Measurements from ENCODE around the gene IFNAR2.
"Not testable (repeated sequence)": the region's sequence is repeated elsewhere in the genome, so short reads cannot be mapped to it uniquely, and the experiment has no call there.

The IFNAR2 gene

DNA sequence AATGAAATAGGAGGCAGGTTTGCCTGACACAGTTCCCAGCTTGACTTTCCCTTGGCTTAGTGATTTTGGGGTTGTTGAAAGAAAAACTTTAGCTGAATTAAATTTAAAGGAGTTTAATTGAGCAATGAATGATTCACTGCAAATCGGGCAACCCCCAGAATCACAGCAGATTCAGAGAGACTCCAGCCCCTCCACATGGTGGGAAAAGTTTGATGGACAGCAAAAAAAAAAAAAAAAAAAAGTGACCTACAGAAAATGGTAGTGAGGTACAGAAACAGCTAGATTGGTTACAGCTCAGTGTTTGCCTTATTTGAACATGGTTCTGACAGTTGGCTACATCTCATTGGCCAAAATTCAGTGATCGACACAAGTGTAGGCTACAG, 12.6 kb upstream of the IFNAR2 start:
- no peak for DNase-seq (ENCODE audit: low read depth)

- no peak for DNase-seq (ENCODE audit: low read depth)
Observed at GRCh38 chr21:33219300-33219699, 10.4 kb upstream of the IFNAR2 start.

GRCh38 chr21:33219954-33220353, 9.8 kb upstream of the IFNAR2 start:
- DNase-seq (ENCODE audit: low read depth) = no peak

DNA sequence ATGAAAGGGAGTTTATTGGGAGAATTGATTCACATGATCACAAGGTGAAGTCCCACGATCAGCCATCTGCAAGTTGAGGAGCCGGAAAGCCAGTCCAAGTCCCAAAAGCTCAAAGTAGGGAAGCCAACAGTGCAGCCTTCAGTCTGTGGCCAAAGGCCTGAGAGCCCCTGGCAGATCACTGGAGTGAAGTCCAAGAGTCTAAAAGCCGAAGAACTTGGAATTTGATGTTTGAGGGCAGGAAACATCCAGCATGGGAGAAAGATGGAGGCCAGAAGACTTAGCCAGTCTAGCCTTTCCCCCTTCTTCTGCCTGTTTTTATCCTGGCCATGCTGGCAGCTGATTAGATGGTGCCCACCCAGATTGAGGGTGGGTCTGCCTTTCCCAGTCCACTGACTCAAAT, 4.4 kb upstream of the IFNAR2 start:
- not testable (repeated sequence) for DNase-seq (ENCODE audit: low read depth)

GRCh38 chr21:33228455-33228854, 1.3 kb upstream of the IFNAR2 start:
- DNase-seq (ENCODE audit: low read depth) = no peak

GRCh38 chr21:33229099-33229783, 497 bp upstream of the IFNAR2 start:
- no peak for DNase-seq (ENCODE audit: low read depth)

DNA sequence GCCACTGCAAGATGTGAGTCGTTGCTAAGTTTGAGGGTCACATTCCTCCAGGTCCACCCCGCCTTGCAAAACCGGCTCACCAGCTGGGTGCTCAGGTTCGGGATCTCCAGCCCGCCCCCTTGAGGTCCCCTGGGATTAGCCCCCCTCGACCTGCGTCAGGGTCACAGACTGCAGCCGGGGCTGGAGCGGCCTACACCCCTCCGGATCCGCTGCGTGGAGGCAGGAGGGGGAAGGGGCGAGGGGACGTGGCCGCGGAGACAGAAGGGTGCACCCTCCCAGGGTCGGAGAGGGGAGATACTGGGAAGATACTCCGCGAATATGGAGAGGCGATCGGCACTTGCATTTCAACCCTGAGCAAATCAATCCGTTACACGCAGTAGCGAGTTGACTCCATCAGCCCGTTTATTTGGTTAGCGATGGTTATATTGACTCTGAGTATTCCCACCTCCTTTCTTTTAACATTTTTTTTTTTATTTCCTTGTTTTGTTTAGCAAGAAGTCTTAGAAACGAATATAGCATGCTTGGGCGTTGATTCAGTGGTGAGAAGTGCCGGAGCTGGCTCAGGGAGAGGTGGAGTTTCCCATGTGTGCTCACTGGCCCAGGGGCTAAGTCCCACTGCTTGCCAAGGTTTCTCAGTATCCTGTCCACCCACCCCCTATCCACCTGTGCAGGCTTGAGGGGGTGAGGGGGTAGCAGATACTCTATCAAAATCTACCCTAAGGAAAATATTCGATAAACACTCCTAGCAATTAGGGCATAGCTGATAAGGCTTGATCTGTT, 997 bp downstream of the IFNAR2 start:
- DNase-seq (ENCODE audit: low read depth) = no peak

DNA sequence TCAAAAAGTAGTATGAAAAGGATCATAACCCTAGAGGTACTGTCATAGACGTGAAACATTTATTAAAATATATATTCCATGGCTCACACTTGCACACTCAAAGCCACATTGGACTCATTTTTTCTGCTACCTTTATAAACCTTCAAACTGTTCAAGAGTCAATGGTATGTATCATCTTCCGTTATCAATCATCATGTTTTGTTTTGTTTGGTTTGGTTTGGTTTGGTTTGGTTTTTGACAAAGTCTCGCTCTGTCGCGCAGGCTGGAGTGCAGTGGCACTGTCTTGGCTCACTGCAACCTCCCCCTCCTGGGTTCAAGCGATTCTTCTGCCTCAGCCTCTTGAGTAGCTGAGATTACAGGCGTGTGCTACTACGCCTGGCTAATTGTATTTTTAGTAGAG, 1.8 kb downstream of the IFNAR2 start:
- no peak for DNase-seq (ENCODE audit: low read depth)

GRCh38 chr21:33232291-33233034, 2.7 kb downstream of the IFNAR2 start:
- no peak for DNase-seq (ENCODE audit: low read depth)

GRCh38 chr21:33234635-33235520, 5.1 kb downstream of the IFNAR2 start:
- DNase-seq (ENCODE audit: low read depth) = no peak

GRCh38 chr21:33236013-33236686, 6.4 kb downstream of the IFNAR2 start:
- DNase-seq (ENCODE audit: low read depth) = no peak

DNA sequence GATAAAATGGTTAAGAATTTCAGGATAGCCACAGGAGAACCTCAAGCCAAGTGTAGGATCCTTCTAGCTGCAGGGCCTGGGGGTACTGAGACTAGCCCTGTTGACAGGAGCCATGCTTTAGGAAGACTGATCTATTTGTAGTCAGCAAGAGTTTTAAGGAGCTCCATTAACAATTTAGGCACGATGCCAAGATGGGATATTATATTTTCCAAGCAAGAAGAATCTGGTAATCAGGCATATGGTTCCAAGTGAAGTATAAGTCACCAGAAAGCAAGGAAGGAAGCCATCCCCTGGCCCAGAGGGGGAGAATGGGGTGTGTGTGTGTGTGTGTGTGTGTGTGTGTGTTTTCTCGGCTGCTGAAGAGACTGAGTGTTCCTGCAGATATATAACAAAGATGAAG, 7.0 kb downstream of the IFNAR2 start:
- DNase-seq (ENCODE audit: low read depth) = no peak

- DNase-seq (ENCODE audit: low read depth) = no peak
Observed at GRCh38 chr21:33237486-33237885, 7.7 kb downstream of the IFNAR2 start.

GRCh38 chr21:33238146-33238545, 8.4 kb downstream of the IFNAR2 start:
- no peak for DNase-seq (ENCODE audit: low read depth)

DNA sequence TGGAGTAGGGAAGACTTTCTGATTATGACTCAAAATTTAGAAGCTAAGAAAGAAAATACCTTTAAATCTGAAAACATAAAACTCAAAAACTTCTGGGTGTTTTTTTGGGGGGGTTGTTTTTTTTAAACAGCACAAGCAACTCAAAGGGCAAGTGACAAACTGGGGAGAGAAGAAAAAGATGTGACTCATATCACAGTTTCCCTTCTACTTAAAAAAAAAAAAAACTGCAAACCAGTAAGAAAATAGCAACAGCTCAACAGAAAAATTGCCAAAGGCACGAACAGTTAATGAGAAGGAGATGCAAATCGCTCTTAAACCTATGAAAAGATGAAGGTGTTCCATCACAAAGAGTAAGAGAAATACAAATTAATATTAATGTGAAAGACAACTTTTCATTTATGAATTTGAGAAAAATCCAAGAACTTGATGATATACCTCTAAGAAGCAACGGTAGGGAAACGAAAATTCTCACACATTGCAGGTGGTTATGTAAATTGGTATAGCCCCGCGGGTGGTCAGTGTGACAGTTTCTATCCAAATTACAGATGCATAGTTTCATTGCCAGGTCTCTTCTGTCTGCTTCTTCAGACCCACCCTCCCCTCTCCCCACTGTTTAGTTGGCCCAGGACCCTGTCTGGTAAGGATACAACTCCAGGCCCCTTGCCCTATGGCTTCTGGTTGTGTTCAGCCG, 9.0 kb downstream of the IFNAR2 start:
- no peak for DNase-seq (ENCODE audit: low read depth)

- DNase-seq (ENCODE audit: low read depth) = not testable (repeated sequence)
Observed at GRCh38 chr21:33239559-33240127, 9.9 kb downstream of the IFNAR2 start.

- no peak for DNase-seq (ENCODE audit: low read depth)
Observed at GRCh38 chr21:33240404-33240803, 10.7 kb downstream of the IFNAR2 start.

DNA sequence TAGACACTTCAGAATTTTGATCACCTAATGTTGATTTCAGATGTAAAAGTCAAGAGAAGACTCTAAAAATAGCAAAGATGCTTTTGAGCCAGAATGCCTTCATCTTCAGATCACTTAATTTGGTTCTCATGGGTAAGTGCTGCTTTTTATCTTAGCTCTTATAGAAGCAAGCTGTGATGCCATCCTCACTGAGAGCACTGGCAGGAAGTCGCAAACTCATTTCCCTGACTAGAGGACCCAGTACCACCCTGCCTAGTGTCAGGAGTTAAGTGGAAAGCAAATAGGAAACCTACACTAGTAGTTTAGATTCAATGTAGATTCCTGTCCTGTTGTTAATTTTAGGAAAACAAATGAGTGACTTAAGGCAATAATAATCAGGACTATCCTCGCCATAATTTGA, 12.1 kb downstream of the IFNAR2 start:
- DNase-seq (ENCODE audit: low read depth) = no peak

DNA sequence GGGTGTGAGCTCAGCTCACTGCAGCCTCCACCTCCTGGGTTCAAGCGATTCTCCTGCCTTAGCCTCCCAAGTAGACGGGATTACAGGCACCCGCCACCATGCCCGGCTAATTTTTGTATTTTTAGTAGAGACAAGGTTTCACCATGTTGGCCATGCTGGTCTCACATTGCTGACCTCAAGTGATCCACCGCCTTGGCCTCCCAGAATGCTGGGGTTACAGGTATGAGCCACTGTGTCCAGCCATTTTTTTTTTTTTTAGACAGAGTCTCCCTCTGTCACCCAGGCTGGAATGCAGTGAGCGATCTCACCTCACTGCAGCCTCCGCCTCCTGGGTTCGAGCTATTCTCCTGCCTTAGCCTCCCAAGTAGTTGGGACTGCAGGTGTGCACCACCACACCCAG, 13.1 kb downstream of the IFNAR2 start:
- DNase-seq (ENCODE audit: low read depth) = not testable (repeated sequence)

DNA sequence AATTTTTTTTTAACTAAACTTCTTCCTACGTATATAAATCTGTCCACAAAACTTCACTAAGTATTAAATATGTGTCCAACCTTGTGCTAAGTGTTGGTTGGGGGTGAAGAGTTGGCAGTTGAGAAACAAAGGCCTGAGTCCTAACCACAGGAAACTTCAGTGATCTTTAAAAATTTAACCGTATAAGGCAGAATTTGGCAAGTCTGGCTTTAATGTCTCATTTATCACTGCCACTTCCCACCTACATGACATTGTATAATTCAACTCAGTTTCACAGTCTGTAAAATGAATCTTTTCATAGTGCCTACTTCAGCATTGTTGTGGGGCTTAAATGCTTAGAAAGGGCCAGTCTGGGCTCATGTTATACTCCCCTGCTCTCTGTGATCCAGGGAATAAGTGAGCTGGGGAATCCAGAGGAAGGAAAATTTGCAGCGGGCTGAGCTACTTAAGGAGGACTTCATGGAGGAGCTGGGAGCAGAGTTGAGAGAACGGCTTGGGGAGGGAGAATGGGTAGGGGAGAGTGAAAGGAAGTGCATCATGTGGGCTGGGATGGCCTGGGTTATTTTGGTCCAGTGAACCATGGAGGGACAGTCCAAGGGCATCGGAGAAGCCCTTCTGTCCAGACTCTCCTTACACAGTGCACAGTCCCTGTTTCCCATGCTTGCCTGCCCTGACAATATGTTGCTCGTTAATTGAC, 14.5 kb downstream of the IFNAR2 start:
- no peak for DNase-seq (ENCODE audit: low read depth)

Measured in stromal cell of bone marrow (primary cell).